ENCODE data around the gene ANKFY1. TPM values are rescaled to one million over a fixed set of nuclear protein-coding genes. Genes with fewer than 3 reads are reported as not detected.

ANKFY1 gene
- total and polyA plus RNA-seq, 2 experiments from 2014 or later, result 20.1 to 24.2 TPM

DNA sequence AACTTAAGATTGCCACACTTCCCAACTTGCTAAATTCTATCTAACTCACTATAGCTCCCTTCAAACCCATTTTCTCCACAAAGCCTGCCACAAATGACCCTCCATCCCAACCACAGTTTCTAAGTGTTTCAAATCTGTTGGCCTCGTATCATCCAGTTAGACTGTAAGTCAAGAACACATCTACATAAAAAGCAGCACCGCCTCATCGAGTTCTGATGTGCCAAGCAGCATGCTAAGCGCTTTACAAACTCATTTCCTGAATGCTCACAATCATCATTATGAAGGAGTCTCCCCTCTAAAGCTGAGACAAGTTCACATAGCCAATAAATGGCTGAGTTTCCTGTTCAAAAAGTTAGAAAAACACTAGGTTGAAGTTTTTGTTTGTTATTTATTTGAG is 9.2 kb upstream of the ANKFY1 start:
- Histone ChIP-seq H3K27ac (no peak overlapping the region), H3K27me3 (replicated peaks; ENCODE audit: insufficient read depth) (no peaks in the 10 kb centered on the region), H3F3A (ENCODE audit: insufficient read depth) (0 out of 2 replicates have a peak, but pooled peaks cover 19% of the 10 kb centered on the region), H4K20me1 (ENCODE audit: insufficient read depth) (no peaks in the 10 kb centered on the region), H3K4me2 (ENCODE audit: unreplicated experiment) (no peak overlapping the region), H3K4me1 (ENCODE audit: insufficient read depth) (no peaks in the 10 kb centered on the region), H3K4me3 (no peak overlapping the region), H3K36me3 (ENCODE audit: low read depth) (peaks cover 25% of the 10 kb centered on the region; the same call in 1 of the 2 replicates), H3K9me2 (ENCODE audit: insufficient read depth) (no peaks in the 10 kb centered on the region), H2AFZ (no peak overlapping the region), H3K79me2 (ENCODE audit: insufficient read depth) (peaks cover 53% of the 10 kb centered on the region), H3K9me3 (ENCODE audit: low read depth) (no peaks in the 10 kb centered on the region), H3K9ac (no peak overlapping the region)
- TF ChIP-seq EZH2phosphoT487 (IDR thresholded peaks at IDR 0.05; ENCODE audit: insufficient read depth, low read depth) (no peak), EZH2 (IDR thresholded peaks at IDR 0.05; ENCODE audit: insufficient read depth, poor library complexity, severe bottlenecking) (no peak)
- no peak for DNase-seq
- in situ Hi-C loops (cut with MboI), result no loop called here
- WGBS, 2 experiments (ENCODE audit: low coverage in 1 of 2, low lambda C conversion rate in 2 of 2, missing lambda C conversion rate in 2 of 2), result 91 to 95% methylated on average over 4 of the region's 4 CpGs

DNA sequence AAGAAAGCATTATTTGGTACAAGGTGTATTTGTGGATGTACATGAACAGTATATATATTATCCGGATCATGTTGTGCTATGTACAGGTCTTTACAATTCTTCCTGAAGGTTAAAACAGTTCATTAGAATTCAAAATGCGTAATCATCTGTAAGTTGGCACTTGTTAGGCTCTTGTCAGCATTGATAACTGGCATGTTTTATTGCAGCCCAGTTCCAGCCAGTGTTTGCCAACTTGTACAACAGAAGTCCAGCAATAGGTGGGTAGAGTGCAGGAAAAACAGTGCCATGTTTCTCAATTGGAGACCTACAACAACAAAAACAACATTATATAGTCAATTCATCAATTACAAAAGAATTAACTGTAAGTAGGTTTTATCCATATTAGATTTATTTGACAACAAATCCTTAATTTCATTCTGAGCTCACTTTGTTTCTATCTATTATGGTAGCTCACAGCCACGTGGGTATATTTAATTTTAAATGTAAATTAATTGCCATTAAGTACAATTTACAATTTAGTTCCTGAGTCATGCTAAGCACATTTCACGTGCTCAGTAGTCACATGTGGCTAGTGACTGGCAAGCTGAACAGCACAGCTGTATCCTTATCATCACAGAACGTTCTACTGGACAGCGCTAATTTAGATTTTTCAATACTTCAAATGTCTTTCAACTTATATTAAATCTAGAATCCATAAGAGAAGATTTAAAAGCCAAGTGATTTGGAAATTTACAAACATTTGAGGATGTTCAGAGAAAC is 8.6 kb upstream of the ANKFY1 start:
- DNase-seq, result no peak
- H3K27ac ChIP-seq, result no peak overlapping the region
- 0 out of 2 replicates have a peak, but pooled peaks cover 22% of the 10 kb centered on the region for H3F3A ChIP-seq (ENCODE audit: insufficient read depth)
- no peaks in the 10 kb centered on the region for H3K27me3 ChIP-seq (replicated peaks; ENCODE audit: insufficient read depth)
- H3K9me3 ChIP-seq (ENCODE audit: low read depth), result no peaks in the 10 kb centered on the region
- peaks cover 19% of the 10 kb centered on the region; the same call in 1 of the 2 replicates for H3K36me3 ChIP-seq (ENCODE audit: low read depth)
- H4K20me1 ChIP-seq (ENCODE audit: insufficient read depth), result no peaks in the 10 kb centered on the region
- peaks cover 47% of the 10 kb centered on the region for H3K79me2 ChIP-seq (ENCODE audit: insufficient read depth)
- H3K4me2 ChIP-seq (ENCODE audit: unreplicated experiment), result no peak overlapping the region
- in situ Hi-C loops (cut with MboI), result no loop called here
- WGBS, 2 experiments (ENCODE audit: low coverage in 1 of 2, low lambda C conversion rate in 2 of 2, missing lambda C conversion rate in 2 of 2), result 98 to 99% methylated on average over 6 of the region's 6 CpGs
- no peak overlapping the region for H3K9ac ChIP-seq
- H3K4me3 ChIP-seq, result no peak overlapping the region
- no peak overlapping the region for H2AFZ ChIP-seq
- H3K4me1 ChIP-seq (ENCODE audit: insufficient read depth), result no peaks in the 10 kb centered on the region
- H3K9me2 ChIP-seq (ENCODE audit: insufficient read depth), result no peaks in the 10 kb centered on the region
- TF ChIP-seq EZH2 (IDR thresholded peaks at IDR 0.05; ENCODE audit: insufficient read depth, poor library complexity, severe bottlenecking), result no peak
- TF ChIP-seq EZH2phosphoT487 (IDR thresholded peaks at IDR 0.05; ENCODE audit: insufficient read depth, low read depth), result no peak

DNA sequence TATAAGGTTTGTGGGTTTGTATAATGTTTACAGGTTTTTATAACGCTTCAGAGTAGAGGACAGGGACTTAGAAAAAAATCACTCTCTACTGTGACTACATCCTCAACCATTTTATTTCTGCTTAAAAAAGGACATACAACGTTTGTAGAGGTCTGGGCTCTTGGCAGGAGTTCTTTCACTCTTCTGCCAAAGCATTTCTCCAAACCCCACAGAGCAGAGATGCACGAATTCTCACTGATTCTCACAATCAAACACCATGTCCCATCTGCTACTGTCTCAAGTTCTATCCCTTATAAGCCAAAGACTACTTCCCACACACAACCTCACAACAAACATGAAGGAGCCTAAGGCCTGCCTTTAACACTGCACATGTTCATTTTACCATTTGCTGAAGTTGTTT is 7.0 kb upstream of the ANKFY1 start:
- Histone ChIP-seq H2AFZ (no peak overlapping the region), H3K9ac (no peak overlapping the region), H3K4me3 (no peak overlapping the region), H3K27me3 (replicated peaks; ENCODE audit: insufficient read depth) (no peaks in the 10 kb centered on the region), H4K20me1 (ENCODE audit: insufficient read depth) (no peaks in the 10 kb centered on the region), H3K36me3 (ENCODE audit: low read depth) (peaks cover 19% of the 10 kb centered on the region; the same call in 1 of the 2 replicates), H3K79me2 (ENCODE audit: insufficient read depth) (peaks cover 30% of the 10 kb centered on the region), H3F3A (ENCODE audit: insufficient read depth) (0 out of 2 replicates have a peak, but pooled peaks cover 22% of the 10 kb centered on the region), H3K27ac (no peak overlapping the region), H3K4me2 (ENCODE audit: unreplicated experiment) (no peak overlapping the region), H3K4me1 (ENCODE audit: insufficient read depth) (no peaks in the 10 kb centered on the region), H3K9me2 (ENCODE audit: insufficient read depth) (no peaks in the 10 kb centered on the region), H3K9me3 (ENCODE audit: low read depth) (no peaks in the 10 kb centered on the region)
- no peak for DNase-seq
- TF ChIP-seq EZH2phosphoT487 (IDR thresholded peaks at IDR 0.05; ENCODE audit: insufficient read depth, low read depth) (no peak), EZH2 (IDR thresholded peaks at IDR 0.05; ENCODE audit: insufficient read depth, poor library complexity, severe bottlenecking) (no peak)
- 54 to 59% methylated on average over 3 of the region's 3 CpGs for WGBS, 2 experiments (ENCODE audit: low coverage in 1 of 2, low lambda C conversion rate in 2 of 2, missing lambda C conversion rate in 2 of 2)
- in situ Hi-C loops (cut with MboI), result no loop called here

DNA sequence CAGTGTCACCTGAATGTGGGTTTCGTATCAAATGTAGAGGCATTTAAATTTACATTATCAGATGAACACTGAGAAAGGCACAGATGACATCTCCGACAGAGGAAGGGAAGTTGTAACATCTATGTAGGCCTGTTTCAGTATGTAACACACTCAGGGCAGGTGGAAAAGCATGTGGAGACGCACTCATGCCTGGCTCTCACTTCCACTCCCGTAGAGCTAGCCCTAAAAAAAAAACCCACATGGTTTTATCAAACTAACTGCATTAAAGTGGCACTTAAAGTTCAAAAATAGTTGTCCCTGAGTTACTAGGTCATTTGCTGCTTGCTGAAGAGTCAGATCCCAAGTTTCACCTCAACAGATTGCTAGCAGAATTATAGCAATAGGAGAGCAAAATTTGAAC is 6.1 kb upstream of the ANKFY1 start:
- in situ Hi-C loops (cut with MboI), result no loop called here
- Histone ChIP-seq H3K27ac (no peak overlapping the region), H3K36me3 (ENCODE audit: low read depth) (peaks cover 19% of the 10 kb centered on the region; the same call in 1 of the 2 replicates), H3K27me3 (replicated peaks; ENCODE audit: insufficient read depth) (no peaks in the 10 kb centered on the region), H3K79me2 (ENCODE audit: insufficient read depth) (peaks cover 22% of the 10 kb centered on the region), H3K9me2 (ENCODE audit: insufficient read depth) (no peaks in the 10 kb centered on the region), H3F3A (ENCODE audit: insufficient read depth) (0 out of 2 replicates have a peak, but pooled peaks cover 22% of the 10 kb centered on the region), H4K20me1 (ENCODE audit: insufficient read depth) (no peaks in the 10 kb centered on the region), H3K9me3 (ENCODE audit: low read depth) (no peaks in the 10 kb centered on the region), H3K4me1 (ENCODE audit: insufficient read depth) (no peaks in the 10 kb centered on the region), H2AFZ (no peak overlapping the region), H3K9ac (no peak overlapping the region), H3K4me3 (no peak overlapping the region), H3K4me2 (ENCODE audit: unreplicated experiment) (no peak overlapping the region)
- WGBS, 2 experiments (ENCODE audit: low coverage in 1 of 2, low lambda C conversion rate in 2 of 2, missing lambda C conversion rate in 2 of 2), result 96% methylated on average over 4 of the region's 4 CpGs
- TF ChIP-seq EZH2phosphoT487 (IDR thresholded peaks at IDR 0.05; ENCODE audit: insufficient read depth, low read depth) (no peak), EZH2 (IDR thresholded peaks at IDR 0.05; ENCODE audit: insufficient read depth, poor library complexity, severe bottlenecking) (no peak)
- DNase-seq, result no peak
